Suprapubic skin (tissue), 4 donors: Measurements from ENCODE around the gene HBP1. TPM values are rescaled to one million over a fixed set of nuclear protein-coding genes. Genes with fewer than 3 reads are reported as not detected.
A peak's percentile ranks its signal among the peaks of the same experiment; 100 is the strongest.

ENCODE experiments used
- DNase-seq, 2 donors: peaks; one replicate each; pipeline ENCODE4 v3.0.0-alpha.2; 2019; ENCODE audit warnings: low spot score in 2 of 2
- H3K27ac ChIP-seq: fragments of 200-600 bp; sonication (generic); one replicate; pipeline ENCODE4 v1.5.1; 2019
- H3K27me3 ChIP-seq: fragments of 200-600 bp; sonication (generic); one replicate; pipeline ENCODE4 v1.5.1; 2019
- H3K36me3 ChIP-seq: fragments of 200-600 bp; sonication (generic); one replicate; pipeline ENCODE4 v1.5.1; 2019
- H3K4me1 ChIP-seq: fragments of 200-600 bp; sonication (generic); one replicate; pipeline ENCODE4 v1.5.1; 2019
- H3K4me3 ChIP-seq: fragments of 200-600 bp; sonication (generic); one replicate; pipeline ENCODE4 v1.5.1; 2019; ENCODE audit warnings: mild to moderate bottlenecking
- H3K9me3 ChIP-seq: fragments of 200-600 bp; sonication (generic); one replicate; pipeline ENCODE4 v1.5.1; 2019
- EP300 ChIP-seq: sonication (generic); formaldehyde crosslinking; IDR thresholded peaks from one replicate; pipeline ENCODE4 v1.6.1; 2017; ENCODE audit warnings: antibody characterized with exemption
- POLR2A ChIP-seq, 2 donors: fragments of 450-650 bp; IDR thresholded peaks; one replicate each; pipeline ENCODE4 v1.6.1; 2017; ENCODE audit warnings: antibody characterized with exemption in 2 of 2, mild to moderate bottlenecking in 2 of 2, moderate library complexity in 2 of 2
- POLR2AphosphoS5 ChIP-seq, 3 donors: sonication (generic); formaldehyde crosslinking; IDR thresholded peaks; one replicate each; pipeline ENCODE4 v1.6.1; 2017; ENCODE audit warnings: antibody characterized with exemption in 3 of 3
- WGBS: methylation state at CpG from one replicate; pipeline ENCODE4 v1.1.5; 2018; 5-methylcytosine and 5-hydroxymethylcytosine counted together
- total RNA-seq, 4 donors: library from RNA; depleted of rRNA; stranded (reverse); fragments of >200 nt; gene quantifications; one replicate each; pipeline ENCODE4 v1.1.0, GENCODE V29; 2016
- TF ChIP-seq, protein P1 (sequence below), 2 donors: fragments of 200-600 bp in 1 of 2; fragments of 450-650 bp in 1 of 2; sonication (generic) in 1 of 2; IDR thresholded peaks; one replicate each; pipeline ENCODE4 v1.5.1; 2016 to 2019; ENCODE audit warnings: antibody characterized with exemption in 2 of 2, mild to moderate bottlenecking in 1 of 2, moderate library complexity in 1 of 2

Gene HBP1
- total RNA-seq, 4 donors from 2014 or later: 101 to 207 (median 138) TPM

- Histone ChIP-seq H3K27me3 (no peaks in the 10 kb centered on the region), H3K4me3 (no peak overlapping the region), H3K4me1 (peaks cover 9% of the 10 kb centered on the region), H3K9me3 (no peaks in the 10 kb centered on the region), H3K27ac (peak overlapping the region; percentile 19), H3K36me3 (peaks cover 49% of the 10 kb centered on the region)
- WGBS: 96% methylated on average over 5 of the region's 5 CpGs
- TF ChIP-seq, protein P1, sequence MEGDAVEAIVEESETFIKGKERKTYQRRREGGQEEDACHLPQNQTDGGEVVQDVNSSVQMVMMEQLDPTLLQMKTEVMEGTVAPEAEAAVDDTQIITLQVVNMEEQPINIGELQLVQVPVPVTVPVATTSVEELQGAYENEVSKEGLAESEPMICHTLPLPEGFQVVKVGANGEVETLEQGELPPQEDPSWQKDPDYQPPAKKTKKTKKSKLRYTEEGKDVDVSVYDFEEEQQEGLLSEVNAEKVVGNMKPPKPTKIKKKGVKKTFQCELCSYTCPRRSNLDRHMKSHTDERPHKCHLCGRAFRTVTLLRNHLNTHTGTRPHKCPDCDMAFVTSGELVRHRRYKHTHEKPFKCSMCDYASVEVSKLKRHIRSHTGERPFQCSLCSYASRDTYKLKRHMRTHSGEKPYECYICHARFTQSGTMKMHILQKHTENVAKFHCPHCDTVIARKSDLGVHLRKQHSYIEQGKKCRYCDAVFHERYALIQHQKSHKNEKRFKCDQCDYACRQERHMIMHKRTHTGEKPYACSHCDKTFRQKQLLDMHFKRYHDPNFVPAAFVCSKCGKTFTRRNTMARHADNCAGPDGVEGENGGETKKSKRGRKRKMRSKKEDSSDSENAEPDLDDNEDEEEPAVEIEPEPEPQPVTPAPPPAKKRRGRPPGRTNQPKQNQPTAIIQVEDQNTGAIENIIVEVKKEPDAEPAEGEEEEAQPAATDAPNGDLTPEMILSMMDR (IDR thresholded peaks at IDR 0.05): no peak
- TF ChIP-seq EP300 (no peak), POLR2AphosphoS5 (IDR thresholded peaks at IDR 0.05) (no peak), POLR2A (IDR thresholded peaks at IDR 0.05) (no peak)
- no peak for DNase-seq
Measured at GRCh38 chr7:107208563-107208962, 39.8 kb downstream of the HBP1 start.

GRCh38 chr7:107209565-107209964, 40.8 kb downstream of the HBP1 start:
- no peak for TF ChIP-seq POLR2AphosphoS5 (IDR thresholded peaks at IDR 0.05)
- no peak for TF ChIP-seq EP300
- no peak for TF ChIP-seq POLR2A (IDR thresholded peaks at IDR 0.05)
- TF ChIP-seq, protein P1 (IDR thresholded peaks at IDR 0.05): no peak
- peaks cover 39% of the 10 kb centered on the region for H3K36me3 ChIP-seq
- DNase-seq: no peak
- peaks cover 9% of the 10 kb centered on the region for H3K4me1 ChIP-seq
- H3K27me3 ChIP-seq: no peaks in the 10 kb centered on the region
- H3K27ac ChIP-seq: no peak overlapping the region
- WGBS: 98% methylated on average over 4 of the region's 4 CpGs
- no peak overlapping the region for H3K4me3 ChIP-seq
- H3K9me3 ChIP-seq: no peaks in the 10 kb centered on the region

GRCh38 chr7:107210400-107210799, 41.6 kb downstream of the HBP1 start:
- H3K4me1 ChIP-seq: peaks cover 9% of the 10 kb centered on the region
- H3K36me3 ChIP-seq: peaks cover 31% of the 10 kb centered on the region
- H3K4me3 ChIP-seq: no peak overlapping the region
- WGBS: 98% methylated on average over 4 of the region's 4 CpGs
- no peak overlapping the region for H3K27ac ChIP-seq
- no peaks in the 10 kb centered on the region for H3K27me3 ChIP-seq
- TF ChIP-seq EP300 (no peak), POLR2A (IDR thresholded peaks at IDR 0.05) (no peak), POLR2AphosphoS5 (IDR thresholded peaks at IDR 0.05) (no peak)
- TF ChIP-seq, protein P1 (IDR thresholded peaks at IDR 0.05): no peak
- no peaks in the 10 kb centered on the region for H3K9me3 ChIP-seq
- no peak for DNase-seq

DNA sequence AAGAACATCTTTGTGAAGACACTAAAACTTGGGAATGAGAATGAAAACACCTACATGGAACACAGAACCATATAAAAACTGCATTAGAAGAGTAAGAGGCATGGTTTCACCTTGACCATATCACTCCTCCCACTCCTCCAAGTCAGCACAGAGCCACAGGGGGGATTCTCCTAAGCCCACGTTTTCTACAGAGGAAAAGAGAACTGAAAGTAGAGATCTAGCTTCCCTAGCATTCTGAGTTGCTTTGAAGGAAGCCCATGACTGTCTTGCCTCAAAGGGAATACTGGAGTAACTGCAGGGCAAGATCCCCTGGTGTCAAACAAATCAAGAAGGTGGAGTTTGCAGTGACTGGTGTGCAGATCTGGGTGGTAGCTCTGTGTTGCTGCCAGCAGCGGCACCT, 43.9 kb downstream of the HBP1 start:
- Histone ChIP-seq H3K4me3 (no peak overlapping the region), H3K27ac (no peak overlapping the region), H3K9me3 (no peaks in the 10 kb centered on the region), H3K36me3 (peaks cover 16% of the 10 kb centered on the region), H3K4me1 (peaks cover 3% of the 10 kb centered on the region), H3K27me3 (no peaks in the 10 kb centered on the region)
- no peak for TF ChIP-seq EP300
- DNase-seq: no peak
- 74% methylated on average over 2 of the region's 2 CpGs for WGBS

- Histone ChIP-seq H3K36me3 (peaks cover 16% of the 10 kb centered on the region), H3K27ac (no peak overlapping the region), H3K9me3 (no peaks in the 10 kb centered on the region), H3K27me3 (no peaks in the 10 kb centered on the region), H3K4me1 (peaks cover 2% of the 10 kb centered on the region), H3K4me3 (no peak overlapping the region)
- TF ChIP-seq POLR2AphosphoS5 (IDR thresholded peaks at IDR 0.05): no peak
- TF ChIP-seq, protein P1 (IDR thresholded peaks at IDR 0.05): no peak
- TF ChIP-seq EP300: no peak
- TF ChIP-seq POLR2A (IDR thresholded peaks at IDR 0.05): no peak
- 89% methylated on average over 4 of the region's 5 CpGs for WGBS
- DNase-seq: no peak
Measured at GRCh38 chr7:107213193-107213788, 44.5 kb downstream of the HBP1 start.

- TF ChIP-seq POLR2A (IDR thresholded peaks at IDR 0.05): no peak
- TF ChIP-seq, protein P1 (IDR thresholded peaks at IDR 0.05): no peak
- no peak for TF ChIP-seq POLR2AphosphoS5 (IDR thresholded peaks at IDR 0.05)
- no peak for TF ChIP-seq EP300
- Histone ChIP-seq H3K27ac (no peak overlapping the region), H3K4me1 (no peaks in the 10 kb centered on the region), H3K4me3 (no peak overlapping the region), H3K27me3 (no peaks in the 10 kb centered on the region), H3K36me3 (peaks cover 16% of the 10 kb centered on the region), H3K9me3 (no peaks in the 10 kb centered on the region)
- no peak for DNase-seq
Measured at GRCh38 chr7:107213945-107214344, 45.1 kb downstream of the HBP1 start.
